OCI-LY3 (cell line): ENCODE results near the gene MLF2.

ENCODE experiments used
- CTCF ChIP-seq: fragments of 200-600, 300-600 bp; sonication (generic); IDR thresholded peaks from 2 replicates; pipeline ENCODE4 v1.5.1; 2014; ENCODE audit warnings: antibody characterized with exemption, low read length, low read depth
- EZH2phosphoT487 ChIP-seq: fragments of 200-600 bp; shearing (Covaris generic); IDR thresholded peaks from 2 replicates; pipeline ENCODE4 v1.6.1; 2018; ENCODE audit warnings: antibody characterized with exemption, mixed run types, low read depth

GRCh38 chr12:6783828-6784227 is 30.9 kb upstream of the MLF2 start:
- TF ChIP-seq CTCF = no peak
- TF ChIP-seq EZH2phosphoT487 = no peak
